Kidney (tissue), 14 donors: ENCODE measurements around the gene SMKR1. TPM values are rescaled to one million over a fixed set of nuclear protein-coding genes. Genes with fewer than 3 reads are reported as not detected.
"Not testable (repeated sequence)": the region's sequence is repeated elsewhere in the genome, so short reads cannot be mapped to it uniquely, and the experiment has no call there.

Experiments used
- DNase-seq, 5 donors: peaks; one replicate each; pipeline ENCODE4 v3.0.0-alpha.2; 2013 to 2020
- FAIRE-seq: peaks from 2 replicates; lab custom pipeline; 2012; peaks lifted over from hg19 to GRCh38; lab: Jason Lieb, UNC
- H3K27ac ChIP-seq, 2 donors: one replicate each; pipeline ENCODE4 v1.7.0; 2013; ENCODE audit warnings: low read depth in 2 of 2, low read length in 2 of 2, inconsistent platforms in 1 of 2
- H3K27me3 ChIP-seq: one replicate; pipeline ENCODE4 v1.7.1; 2013; ENCODE audit warnings: low read length, inconsistent platforms; ENCODE audit not compliant: control insufficient read depth, insufficient read depth
- H3K36me3 ChIP-seq, 3 donors: one replicate each; pipeline versions ENCODE4 v1.7.0 to v1.7.1; 2013; ENCODE audit warnings: low read length in 3 of 3, control low read depth in 1 of 3, inconsistent platforms in 1 of 3; ENCODE audit not compliant: insufficient read depth in 3 of 3, control insufficient read depth in 2 of 3
- H3K4me1 ChIP-seq, 3 donors: one replicate each; pipeline versions ENCODE4 v1.7.0 to v1.7.1; 2013; ENCODE audit warnings: low read length in 3 of 3, inconsistent platforms in 1 of 3, low read depth in 1 of 3; ENCODE audit not compliant: control insufficient read depth in 2 of 3, insufficient read depth in 2 of 3
- H3K4me3 ChIP-seq, 3 donors: one replicate each; pipeline versions ENCODE4 v1.7.0 to v1.8.1; 2013; ENCODE audit warnings: low read length in 3 of 3, control low read depth in 1 of 3, inconsistent platforms in 1 of 3
- H3K9ac ChIP-seq, 3 donors: one replicate each; pipeline versions ENCODE4 v1.7.0 to v1.7.1; 2013; ENCODE audit warnings: low read length in 3 of 3, control low read depth in 1 of 3, inconsistent platforms in 1 of 3
- H3K9me3 ChIP-seq, 3 donors: one replicate each; pipeline versions ENCODE4 v1.7.0 to v1.7.1; 2013; ENCODE audit warnings: low read length in 3 of 3, control low read depth in 1 of 3, inconsistent platforms in 1 of 3; ENCODE audit not compliant: control insufficient read depth in 2 of 3, insufficient read depth in 1 of 3
- CTCF ChIP-seq: IDR thresholded peaks from 3 replicates; pipeline ENCODE4 v1.5.1; 2012; ENCODE audit warnings: mild to moderate bottlenecking, moderate library complexity, borderline replicate concordance; ENCODE audit not compliant: insufficient read depth; ENCODE audit errors: extremely low read depth
- intact Hi-C: fragments of 100-400 bp; cut with DNase I; formaldehyde crosslinking; loops from one replicate; pipeline ENCODE4 v1.11.1; 2022
- polyA plus RNA-seq: library from polyadenylated mRNA; stranded (reverse); fragments of 350-450 nt; fragmentation: Illumina TruSeq; extraction: RNeasy Lipid Tissue Mini Kit (QIAGEN cat#74804); gene quantifications from one replicate; pipeline ENCODE4 v1.2.3, GENCODE V29; 2014; ENCODE audit warnings: low read depth, low replicate concordance; ENCODE audit not compliant: insufficient read depth
- total RNA-seq: library from RNA; stranded (reverse); fragmentation: NEBNext Ultra II Directional; extraction: Animal tissue kit (Norgen Biotek cat#: 25700); gene quantifications from one replicate; pipeline ENCODE4 v1.2.1, GENCODE V29; 2021
- donor health status: control.
- donor health status: control.
- donor health status: control.
- donor health status: control.
- donor health status: control.
- donor health status: DM: yes; HTN: yes; CAD: no.
- donor health status: Normal renal cell carcinoma (clear cell type).

Gene SMKR1
- total and polyA plus RNA-seq, 2 donors from 2014 or later: 0.63 to 3.9 TPM

GRCh38 chr7:129522088-129522970 is 20.0 kb downstream of the SMKR1 start:
- intact Hi-C loops: no loop called here
- no peak overlapping the region for H3K4me3 ChIP-seq
- no peaks in the 10 kb centered on the region for H3K9me3 ChIP-seq
- H3K27ac ChIP-seq: no peak overlapping the region
- TF ChIP-seq CTCF: no peak
- peak in 4 of 5 donors; percentile 37 to 69 (median 42) for DNase-seq
- no peaks in the 10 kb centered on the region for H3K4me1 ChIP-seq
- H3K36me3 ChIP-seq: no peaks in the 10 kb centered on the region
- no peak overlapping the region for H3K9ac ChIP-seq
- no peak for FAIRE-seq
- no peaks in the 10 kb centered on the region for H3K27me3 ChIP-seq

DNA sequence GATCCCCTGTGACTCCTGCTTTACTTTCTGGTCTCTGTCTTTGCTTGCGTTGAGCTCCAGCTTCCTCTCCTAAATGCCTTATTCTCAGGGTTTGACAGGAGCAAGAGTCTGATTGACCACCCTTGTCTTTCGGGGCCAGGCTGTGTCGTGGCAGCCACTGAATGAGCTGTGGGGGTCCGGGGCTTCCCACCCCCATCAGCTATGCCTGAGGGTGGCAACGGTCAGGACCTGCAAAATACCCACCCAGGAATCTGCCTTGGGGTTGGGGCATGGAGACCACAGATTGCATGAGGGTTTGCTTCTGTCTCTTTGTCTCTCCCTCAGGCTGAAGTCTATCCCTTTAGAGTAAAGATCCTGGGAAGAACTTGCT is 20.6 kb downstream of the SMKR1 start:
- intact Hi-C loops: no loop called here
- no peaks in the 10 kb centered on the region for H3K4me1 ChIP-seq
- no peak overlapping the region for H3K27ac ChIP-seq
- no peak overlapping the region for H3K4me3 ChIP-seq
- FAIRE-seq (no peak), DNase-seq (no peak)
- no peaks in the 10 kb centered on the region for H3K9me3 ChIP-seq
- H3K9ac ChIP-seq: no peak overlapping the region
- TF ChIP-seq CTCF: no peak
- no peaks in the 10 kb centered on the region for H3K27me3 ChIP-seq
- H3K36me3 ChIP-seq: no peaks in the 10 kb centered on the region

- Histone ChIP-seq H3K27ac (no peak overlapping the region), H3K4me3 (no peak overlapping the region), H3K9me3 (no peaks in the 10 kb centered on the region), H3K27me3 (no peaks in the 10 kb centered on the region), H3K9ac (no peak overlapping the region), H3K36me3 (no peaks in the 10 kb centered on the region), H3K4me1 (no peaks in the 10 kb centered on the region)
- FAIRE-seq (no peak), DNase-seq (no peak)
- TF ChIP-seq CTCF: no peak
- intact Hi-C loops: no loop called here
Measured at GRCh38 chr7:129523924-129524323, 21.6 kb downstream of the SMKR1 start.

GRCh38 chr7:129524405-129524804 is 22.1 kb downstream of the SMKR1 start:
- FAIRE-seq, H3K9me3 ChIP-seq, H3K27me3 ChIP-seq, H3K27ac ChIP-seq, H3K9ac ChIP-seq, H3K4me1 ChIP-seq, H3K4me3 ChIP-seq, intact Hi-C loops, H3K36me3 ChIP-seq: not testable (repeated sequence)
- peak in 1 of 5 donors; percentile 5 for DNase-seq
